HUDEP-2 (cell line): ENCODE measurements around the gene GALNT11.
"Not testable (repeated sequence)": the region's sequence is repeated elsewhere in the genome, so short reads cannot be mapped to it uniquely, and the experiment has no call there.

ENCODE experiments used
- DNase-seq, 76 experiments: peaks; one replicate each; lab custom pipeline; 2025; ENCODE audit not compliant: unreplicated experiment in 76 of 76; lab: John Stamatoyannopoulos, UW

The GALNT11 gene

DNA sequence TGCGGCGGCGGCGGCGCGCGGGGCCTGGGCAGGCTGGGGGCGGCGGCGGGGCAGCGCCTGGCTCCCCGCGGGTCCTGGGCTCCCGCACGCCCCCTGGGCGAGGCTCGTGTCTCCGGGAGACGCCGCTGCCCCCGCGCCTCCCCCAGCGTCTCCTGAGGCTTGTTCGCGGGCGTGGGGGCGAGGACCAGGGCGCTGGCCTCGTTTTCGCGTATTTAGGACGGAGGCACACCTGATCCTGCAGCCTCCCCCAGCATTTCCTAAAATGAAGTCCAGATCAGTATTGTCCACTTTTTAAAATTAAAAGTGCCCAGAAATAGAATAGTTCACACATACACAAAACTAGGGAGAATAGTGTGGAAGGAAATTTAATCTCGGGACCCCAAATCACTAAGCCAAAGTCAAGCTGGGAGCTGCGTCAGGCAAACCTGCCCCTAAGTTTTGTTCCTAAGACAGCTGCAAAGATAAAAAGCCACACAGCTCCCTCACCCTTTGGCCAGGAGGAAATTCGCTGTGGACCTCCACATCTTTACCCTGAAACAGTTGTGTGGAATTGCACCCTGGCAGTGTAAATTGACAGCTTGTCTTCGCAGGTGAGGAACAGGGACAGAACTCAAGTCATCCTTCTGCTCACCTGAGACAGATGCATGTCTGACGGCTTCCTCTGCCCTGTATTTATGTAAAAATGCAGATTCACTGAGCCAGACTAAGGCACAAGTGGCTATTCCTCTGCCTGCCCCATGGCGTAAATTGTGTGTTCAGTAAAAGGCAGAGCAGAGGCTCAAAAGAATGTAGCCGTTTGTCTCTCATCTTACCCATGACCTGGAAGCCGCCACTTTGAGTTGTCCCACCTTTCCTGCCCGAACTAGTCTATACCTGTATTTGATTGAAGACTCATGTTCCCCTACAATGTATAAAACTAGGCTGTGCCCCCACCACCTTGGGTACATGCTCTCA, 740 bp downstream of the GALNT11 start:
- DNase-seq: peak in 7 of 76 experiments; percentile 6 to 38 (median 23)

DNA sequence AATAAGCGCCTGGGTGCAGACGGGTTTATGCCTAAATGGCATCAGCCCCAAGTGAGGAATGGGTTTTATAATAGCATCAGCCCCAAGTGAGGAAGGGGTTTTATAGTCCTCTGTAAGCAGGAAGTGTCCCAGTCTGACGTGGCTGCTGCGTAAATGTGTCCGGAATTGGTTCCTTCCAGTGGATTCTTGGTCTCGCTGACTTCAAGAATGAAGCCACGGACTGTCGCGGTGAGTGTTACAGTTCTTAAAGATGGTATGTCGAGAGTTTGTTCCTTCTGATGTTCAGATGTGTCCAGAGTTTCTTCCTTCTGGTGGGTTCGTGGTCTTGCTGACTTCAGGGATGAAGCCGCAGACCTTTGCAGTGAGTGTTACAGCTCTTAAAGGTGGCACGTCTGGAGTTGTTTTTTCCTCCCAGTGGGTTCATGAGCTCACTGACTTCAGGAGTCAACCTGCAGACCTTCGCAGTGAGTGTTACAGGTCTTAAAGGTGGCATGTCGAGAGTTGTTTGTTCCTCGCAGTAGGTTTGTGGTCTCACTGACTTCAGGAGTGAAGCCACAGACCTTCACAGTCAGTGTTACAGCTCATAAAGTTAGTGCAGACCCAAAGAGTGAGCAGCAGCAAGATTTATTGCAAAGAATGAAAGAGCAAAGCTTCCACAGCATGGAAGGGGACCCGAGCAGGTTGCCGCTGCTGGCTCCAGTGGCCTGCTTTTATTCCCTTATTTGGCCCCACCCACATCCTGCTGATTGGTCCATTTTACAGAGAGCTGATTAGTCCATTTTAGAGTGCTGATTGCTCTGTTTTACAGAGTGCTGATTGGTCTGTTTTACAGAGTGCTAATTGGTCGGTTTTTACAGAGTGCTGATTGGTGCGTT, 2.3 kb downstream of the GALNT11 start:
- DNase-seq: not testable (repeated sequence)

DNA sequence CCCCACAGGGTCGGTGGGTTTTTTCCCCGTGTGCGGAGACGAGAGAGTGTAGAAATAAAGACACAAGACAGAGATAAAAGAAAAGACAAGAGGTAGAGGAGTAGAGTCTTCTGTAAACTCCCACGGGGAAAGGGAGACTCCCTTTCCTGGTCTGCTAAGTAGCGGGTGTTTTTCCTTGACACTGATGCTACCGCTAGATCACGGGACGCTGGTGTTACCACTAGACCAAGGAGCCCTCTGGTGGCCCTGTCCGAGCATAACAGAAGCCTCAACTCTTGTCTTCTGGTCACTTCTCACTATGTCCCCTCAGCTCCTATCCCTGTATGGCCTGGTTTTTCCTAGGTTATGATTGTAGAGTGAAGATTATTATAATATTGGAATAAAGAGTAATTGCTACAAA, 4.6 kb downstream of the GALNT11 start:
- DNase-seq: peak in 26 of 76 experiments; percentile 1 to 44 (median 12)

DNA sequence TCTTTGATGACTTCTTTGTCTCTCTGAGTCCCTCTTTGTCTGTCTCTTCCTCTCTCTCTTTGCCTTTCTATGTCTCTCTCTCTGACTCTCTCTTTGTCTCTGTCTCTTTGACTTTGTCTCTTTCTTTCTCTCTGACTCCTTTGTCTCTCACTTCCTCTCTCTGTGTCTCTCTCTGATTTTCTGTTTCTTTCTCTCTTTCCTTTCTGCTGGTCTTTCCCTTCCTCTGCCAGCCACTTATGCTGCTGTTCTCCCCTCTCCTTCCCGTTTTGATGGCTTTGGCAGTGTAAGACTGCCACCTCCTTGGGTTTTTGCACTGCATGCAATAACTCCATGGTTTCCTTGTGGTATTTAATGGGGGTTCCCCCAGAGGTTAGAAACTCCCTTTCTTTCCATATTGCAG, 5.2 kb downstream of the GALNT11 start:
- DNase-seq: not testable (repeated sequence)

DNA sequence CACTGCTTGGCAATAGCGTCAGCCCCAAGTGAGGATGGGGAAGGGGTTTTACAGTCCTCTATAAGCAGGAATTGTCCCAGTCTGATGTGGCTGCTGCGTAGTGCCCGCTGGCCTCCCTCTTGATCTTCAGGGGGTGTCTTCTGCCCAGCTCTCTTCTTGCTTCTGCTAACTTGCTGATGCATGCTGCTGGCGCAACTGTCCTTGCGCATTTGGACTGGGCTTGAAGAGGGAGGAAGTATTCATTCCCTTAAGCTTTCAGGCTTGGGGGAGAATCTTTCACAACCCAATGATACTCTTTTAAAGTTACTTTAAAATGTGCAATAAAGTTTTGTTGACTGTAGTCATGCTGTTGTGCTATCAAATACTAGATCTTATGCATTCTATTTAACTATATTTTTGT, 10.3 kb downstream of the GALNT11 start:
- no peak for DNase-seq

GRCh38 chr7:152038410-152038809, 12.9 kb downstream of the GALNT11 start:
- not testable (repeated sequence) for DNase-seq

DNA sequence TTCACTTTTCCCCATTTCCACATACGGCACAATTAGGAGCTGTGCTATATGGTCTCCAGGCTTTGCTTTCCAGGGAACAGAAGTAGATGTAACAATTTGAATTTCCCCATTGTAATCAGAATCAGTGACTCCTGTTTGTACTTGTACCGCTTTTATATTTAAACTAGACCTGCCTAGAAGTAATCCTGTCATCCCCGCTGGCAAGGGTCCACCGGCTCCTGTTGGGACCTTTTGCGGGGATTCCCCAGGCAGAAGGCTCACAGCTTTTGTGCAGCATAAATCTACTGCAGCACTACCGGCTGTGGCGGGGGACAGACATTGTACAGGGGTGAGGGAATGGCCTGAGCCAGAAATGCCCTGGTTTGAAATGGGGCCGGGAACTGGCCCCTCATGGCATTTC, 17.6 kb downstream of the GALNT11 start:
- DNase-seq: not testable (repeated sequence)

GRCh38 chr7:152044909-152045308, 19.4 kb downstream of the GALNT11 start:
- not testable (repeated sequence) for DNase-seq

DNA sequence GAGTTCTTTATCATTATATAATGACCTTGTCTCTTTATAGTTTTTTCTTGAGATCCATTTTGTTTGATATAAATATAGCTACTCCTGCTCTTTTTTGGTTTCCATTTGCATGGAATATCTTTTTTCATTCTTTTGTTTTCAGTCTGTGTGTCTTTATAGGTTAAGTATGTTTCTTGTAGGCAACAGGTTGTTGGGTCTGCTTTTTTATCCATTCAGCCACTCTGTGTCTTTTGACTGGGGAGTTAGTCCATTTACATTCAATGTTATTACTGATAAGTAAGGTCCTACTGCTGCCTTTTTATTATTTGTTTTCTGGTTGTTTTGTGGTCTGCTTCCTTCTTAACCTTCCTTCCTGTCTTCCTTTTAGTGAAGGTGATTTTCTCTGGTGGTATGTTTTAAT, 21.1 kb downstream of the GALNT11 start:
- no peak for DNase-seq

DNA sequence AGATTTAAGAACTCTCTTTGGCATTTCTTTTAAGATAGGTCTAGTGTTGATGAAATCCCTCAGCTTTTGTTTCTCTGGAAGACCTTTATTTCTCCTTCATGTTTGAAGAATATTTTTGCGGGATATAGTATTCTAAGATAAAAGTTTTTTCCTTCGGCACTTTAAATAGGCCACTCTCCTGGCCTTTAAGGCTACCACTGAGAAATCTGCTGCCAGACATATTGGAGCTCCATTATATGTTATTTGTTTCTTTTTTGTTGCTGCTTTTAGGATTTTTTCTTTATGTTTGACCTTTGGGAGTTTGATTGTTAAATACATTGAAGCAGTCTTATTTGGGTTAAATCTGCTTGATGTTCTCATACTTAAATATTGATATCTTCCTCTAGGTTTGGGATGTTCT, 22.6 kb downstream of the GALNT11 start:
- no peak for DNase-seq

DNA sequence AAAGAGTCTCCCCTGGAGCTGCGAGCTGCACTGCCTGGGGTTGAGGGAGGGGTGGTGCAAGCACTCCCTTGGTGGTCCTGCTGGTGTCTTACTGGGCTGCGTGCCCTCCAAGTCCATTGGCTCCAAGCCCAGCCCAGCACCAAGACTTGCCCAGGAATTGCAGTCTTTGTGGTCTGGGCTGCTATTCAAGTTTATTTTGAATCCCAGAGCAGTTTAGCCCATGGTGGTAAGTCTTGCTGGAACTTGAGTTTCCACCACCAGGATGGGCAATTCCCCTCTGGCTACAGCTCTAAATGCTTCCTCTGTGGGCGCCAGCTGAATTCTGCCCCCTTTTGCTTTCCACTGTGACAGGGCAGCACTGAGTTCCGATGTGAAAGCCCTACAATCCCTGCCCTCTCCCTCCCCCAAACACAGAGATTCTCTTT, 25.1 kb downstream of the GALNT11 start:
- no peak for DNase-seq

DNA sequence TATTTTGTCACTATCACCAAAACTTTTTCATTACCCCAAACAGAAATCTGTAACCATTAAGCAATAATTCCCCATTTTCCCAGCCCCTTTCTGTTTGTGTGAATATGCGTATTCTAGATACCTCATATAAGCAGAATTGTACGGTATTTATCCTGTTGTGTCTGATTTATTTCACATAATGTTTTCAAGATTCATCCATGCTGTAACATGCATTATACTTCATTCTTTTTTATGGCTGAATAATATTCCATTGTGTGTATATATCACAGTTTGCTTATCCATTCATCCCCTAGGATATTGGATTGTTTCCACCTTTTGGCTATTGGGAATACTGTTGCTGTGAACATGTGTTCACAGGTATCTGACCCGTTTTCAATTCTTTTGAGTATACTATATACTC, 26.5 kb downstream of the GALNT11 start:
- DNase-seq: no peak

DNA sequence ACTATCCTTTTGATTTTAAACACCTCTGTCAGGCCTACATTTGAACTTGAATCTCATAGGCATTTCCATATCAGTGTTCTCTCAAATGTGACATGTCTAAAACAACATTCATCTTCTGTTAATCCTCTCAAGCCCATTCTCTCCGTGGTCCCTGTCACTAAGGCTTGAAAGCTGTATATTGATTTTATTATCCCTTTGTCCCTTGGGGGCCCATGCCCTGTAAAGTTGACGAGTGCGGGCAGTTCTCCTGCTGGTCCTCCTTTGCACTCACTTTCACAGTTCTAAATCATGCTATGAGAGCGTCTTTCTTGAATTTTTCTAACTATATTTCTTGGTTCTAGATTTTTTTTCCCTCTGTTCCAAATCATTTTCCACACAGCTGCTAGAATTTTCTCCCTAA, 27.3 kb downstream of the GALNT11 start:
- DNase-seq: no peak

DNA sequence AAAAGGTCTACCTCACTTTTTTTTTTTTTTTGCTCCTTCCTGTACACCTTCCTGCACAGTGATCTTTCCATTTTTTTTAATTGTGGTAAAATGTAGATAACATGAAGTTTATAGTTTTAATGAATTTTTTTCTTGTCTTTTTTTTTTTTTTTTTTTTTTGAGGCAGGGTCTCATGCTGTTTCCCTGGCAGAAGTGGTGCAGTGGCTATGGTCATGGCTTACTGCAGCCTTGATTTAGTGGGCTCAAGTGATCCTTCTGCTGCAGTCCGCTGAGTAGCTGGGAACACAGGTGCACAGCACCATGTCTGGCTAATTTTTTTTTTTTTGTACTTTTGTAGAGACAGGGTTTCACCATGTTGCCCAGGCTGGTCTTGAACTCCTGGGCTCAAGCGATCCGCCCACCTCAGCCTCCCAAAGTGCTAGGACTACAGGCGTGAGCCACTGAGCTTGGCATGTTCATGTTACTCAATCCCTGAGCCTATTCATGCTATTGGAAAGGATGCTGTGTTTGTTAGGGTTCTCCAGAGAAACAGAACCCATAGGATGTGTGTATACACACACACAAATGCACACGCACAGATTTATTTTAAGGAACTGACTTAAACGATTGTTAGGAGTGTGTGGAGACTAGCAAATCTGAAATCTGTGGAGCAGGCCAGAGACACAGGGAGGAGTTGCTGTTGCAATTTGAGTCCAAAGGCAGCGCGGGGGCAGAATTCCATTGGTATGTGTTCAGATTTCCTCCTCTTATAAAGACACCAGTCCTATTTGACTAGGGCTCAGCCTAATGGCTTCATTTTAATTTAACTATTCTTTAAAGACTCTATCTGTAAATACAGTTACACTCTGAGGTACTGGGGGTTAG, 29.1 kb downstream of the GALNT11 start:
- DNase-seq: no peak

- no peak for DNase-seq
Observed at GRCh38 chr7:152056621-152057274, 31.3 kb downstream of the GALNT11 start.

- DNase-seq: no peak
Observed at GRCh38 chr7:152059311-152059710, 33.8 kb downstream of the GALNT11 start.

- not testable (repeated sequence) for DNase-seq
Observed at GRCh38 chr7:152061086-152061485, 35.6 kb downstream of the GALNT11 start.

GRCh38 chr7:152063192-152063591, 37.7 kb downstream of the GALNT11 start:
- DNase-seq: not testable (repeated sequence)

GRCh38 chr7:152063821-152064220, 38.3 kb downstream of the GALNT11 start:
- DNase-seq: not testable (repeated sequence)

DNA sequence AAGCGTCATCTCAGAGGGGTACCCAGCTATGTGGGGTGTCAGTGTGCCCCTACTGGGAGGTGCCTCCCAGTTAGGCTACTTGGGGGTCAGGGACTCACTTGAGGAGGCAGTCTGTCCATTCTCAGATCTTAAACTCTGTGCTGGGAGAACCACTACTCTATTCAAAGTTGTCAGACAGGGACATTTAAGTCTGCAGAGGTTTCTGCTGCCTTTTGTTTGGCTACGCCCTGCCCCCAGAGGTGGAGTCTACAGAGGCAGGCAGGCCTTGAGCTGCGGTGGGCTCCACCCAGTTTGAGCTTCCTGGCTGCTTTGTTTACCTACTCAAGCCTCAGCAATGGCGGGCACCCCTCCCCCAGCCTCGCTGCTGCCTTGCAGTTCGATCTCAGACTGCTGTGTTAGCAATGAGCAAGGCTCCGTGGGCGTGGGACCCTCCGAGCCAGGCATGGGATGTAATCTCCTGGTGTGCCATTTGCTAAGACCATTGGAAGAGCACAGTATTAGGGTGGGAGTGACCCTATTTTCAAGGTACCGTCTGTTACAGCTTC, 40.4 kb downstream of the GALNT11 start:
- not testable (repeated sequence) for DNase-seq
